Activated CD4-positive, alpha-beta T cell treated with anti-CD3 and anti-CD28 coated beads, Interleukin-2, amount 50 U/mL, for 16 hours (primary cell): ENCODE data around the gene NXPH4.

Experiments used
- DNase-seq: peaks from one replicate; pipeline ENCODE4 v3.0.0-alpha.2; 2020

The NXPH4 gene

DNA sequence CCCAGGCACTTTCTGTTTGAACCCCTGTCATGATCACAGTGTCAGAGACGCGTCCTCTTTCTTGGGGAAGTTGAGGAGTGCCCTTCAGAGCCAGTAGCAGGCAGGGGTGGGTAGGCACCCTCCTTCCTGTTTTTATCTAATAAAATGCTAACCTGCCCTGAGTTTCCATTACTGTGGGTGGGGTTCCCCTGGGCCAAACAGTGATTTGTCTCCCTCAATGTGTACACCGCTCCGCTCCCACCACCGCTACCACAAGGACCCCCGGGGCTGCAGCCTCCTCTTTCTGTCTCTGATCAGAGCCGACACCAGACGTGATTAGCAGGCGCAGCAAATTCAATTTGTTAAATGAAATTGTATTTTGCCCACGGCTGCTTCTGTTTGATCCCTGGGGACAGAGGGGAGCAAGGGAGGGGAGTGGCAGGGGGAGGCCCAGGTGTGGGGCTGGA, 18.0 kb downstream of the NXPH4 start:
- no peak for DNase-seq

DNA sequence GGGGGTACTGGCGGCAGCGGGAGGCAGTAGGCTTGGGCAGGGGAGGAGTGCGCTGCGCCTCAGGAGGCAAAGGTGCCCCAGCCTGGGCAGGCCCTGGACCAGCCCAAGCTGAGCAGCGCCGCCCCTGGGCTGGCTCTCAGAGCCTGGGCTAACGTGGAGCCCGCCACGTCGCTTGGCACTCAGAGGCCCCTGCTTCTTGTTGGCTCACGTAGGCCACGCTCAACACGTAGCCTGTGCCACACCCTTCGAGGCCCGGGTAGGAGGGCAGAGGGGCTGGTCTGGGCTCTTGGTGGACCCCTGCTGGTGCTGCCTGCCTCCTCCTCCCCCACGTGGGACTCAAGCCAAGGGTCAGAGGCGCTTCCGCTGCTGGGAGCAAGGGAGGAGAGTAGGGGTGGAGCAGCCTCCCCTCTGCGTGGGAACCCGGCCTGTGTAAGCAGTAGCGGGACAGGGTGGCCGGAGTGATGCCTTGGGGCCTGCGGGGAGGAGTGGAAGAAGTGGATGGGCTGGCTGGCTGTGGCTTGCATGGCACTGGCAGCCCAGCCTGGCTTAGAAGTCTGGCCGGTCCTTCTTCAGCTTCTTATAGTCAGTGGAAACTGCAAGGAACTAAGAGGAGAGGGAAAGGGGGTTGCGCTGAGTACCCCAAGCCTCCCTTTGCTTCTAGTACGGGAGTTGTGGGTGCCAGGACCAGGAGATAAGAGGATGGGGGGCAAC, 18.6 kb downstream of the NXPH4 start:
- DNase-seq = no peak

DNA sequence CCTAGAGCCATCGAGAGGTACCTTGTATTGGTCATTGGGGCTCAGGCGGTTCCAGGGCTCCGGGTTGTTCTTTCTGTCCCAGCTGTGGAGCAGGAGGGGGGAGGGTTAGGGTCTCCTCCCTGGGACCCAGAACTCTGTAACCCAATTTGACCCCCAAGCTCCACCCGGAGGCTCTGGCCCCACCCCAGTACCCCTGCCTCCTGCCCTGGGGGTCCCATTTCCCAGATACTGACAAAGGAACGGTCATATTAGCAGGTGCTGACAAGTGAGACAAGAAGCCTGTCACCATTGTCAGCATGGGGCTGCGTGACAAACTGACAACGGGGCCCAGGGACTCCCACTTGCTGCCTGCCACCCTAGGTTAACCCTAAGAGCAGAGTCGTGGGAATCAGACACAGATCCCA, 19.1 kb downstream of the NXPH4 start:
- no peak for DNase-seq

DNA sequence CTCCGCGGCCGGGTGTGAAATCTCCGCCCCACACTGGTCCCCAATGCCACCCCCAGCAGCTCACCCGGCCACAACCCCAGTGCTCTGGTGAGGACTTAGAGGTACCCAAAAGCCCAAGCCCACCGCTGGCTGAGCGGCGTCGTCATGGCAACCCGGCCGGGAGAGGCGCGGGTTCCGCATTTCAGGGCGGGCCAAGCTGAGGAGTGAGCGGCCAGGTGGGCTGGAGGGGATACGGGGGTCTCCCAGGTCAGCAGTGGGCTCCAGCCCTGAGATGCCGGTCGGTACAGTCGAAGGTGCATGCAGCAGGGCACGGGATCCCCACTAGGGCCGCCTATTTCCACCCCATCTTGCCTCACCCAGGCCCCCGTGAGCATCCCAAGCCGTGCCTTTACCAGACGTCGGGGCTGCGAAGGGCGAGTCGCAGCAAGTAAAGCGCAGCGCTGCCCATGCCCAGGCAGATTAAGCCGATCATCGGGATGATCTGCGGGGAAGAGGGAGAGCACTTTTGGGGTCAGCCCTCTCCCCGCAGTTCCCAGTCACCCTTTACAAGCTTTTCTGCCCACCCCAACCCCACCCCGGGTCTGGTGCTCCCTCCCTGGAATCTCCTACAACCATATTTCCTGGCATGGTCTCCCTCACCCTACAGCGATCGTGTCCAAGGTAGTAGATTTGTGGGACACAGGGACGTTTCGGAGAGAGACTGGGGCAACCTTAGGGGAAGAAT, 19.8 kb downstream of the NXPH4 start:
- DNase-seq = no peak

DNA sequence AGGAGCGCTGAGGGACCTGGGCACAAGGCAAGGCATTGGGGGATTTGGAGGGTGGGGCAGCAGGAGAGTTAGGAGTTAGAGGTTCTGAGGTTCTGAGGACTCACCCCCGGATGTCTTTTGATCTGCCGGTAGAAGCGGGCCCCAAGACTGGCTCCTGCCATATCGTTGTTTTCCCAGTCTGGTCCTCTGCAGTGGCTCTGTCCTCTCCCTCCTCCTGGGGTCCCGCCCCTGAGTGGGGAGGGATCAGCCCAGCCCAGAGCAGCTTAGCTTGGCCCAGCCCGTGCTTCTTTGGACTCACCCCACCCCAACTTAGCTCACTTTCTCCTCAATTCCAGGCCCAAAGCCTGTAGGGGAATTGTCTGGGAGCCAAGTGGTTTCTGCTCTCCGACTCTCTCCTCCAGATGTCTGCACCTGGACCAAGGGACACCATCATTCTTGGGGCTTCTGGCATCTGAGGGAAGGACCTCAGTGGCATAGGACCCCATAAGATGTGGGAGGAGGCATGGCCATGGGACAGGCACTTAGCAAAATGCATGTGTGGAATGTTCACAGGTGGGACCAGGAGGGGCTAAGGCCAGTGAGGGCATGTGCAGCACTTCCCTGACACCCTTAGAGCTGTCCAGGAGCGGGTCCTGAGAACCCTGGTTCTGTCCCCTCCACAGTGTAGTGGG, 20.5 kb downstream of the NXPH4 start:
- DNase-seq = no peak

DNA sequence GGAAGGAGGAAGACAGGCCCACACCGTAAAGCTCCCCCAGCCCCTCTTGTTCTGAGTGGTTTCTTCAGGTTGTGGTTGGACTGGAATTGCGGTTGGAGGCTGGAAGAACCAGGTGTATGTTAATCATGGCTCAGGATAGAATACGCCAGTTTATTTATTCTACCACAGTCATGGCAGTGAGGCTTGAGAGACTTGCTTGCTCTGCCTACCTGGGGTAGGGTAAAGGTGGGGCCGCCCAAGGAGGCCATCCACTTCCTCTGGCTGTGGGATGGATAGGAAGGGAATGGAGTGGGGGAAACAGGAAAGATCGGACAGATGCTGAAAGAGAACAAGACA, 21.0 kb downstream of the NXPH4 start:
- DNase-seq = no peak

DNA sequence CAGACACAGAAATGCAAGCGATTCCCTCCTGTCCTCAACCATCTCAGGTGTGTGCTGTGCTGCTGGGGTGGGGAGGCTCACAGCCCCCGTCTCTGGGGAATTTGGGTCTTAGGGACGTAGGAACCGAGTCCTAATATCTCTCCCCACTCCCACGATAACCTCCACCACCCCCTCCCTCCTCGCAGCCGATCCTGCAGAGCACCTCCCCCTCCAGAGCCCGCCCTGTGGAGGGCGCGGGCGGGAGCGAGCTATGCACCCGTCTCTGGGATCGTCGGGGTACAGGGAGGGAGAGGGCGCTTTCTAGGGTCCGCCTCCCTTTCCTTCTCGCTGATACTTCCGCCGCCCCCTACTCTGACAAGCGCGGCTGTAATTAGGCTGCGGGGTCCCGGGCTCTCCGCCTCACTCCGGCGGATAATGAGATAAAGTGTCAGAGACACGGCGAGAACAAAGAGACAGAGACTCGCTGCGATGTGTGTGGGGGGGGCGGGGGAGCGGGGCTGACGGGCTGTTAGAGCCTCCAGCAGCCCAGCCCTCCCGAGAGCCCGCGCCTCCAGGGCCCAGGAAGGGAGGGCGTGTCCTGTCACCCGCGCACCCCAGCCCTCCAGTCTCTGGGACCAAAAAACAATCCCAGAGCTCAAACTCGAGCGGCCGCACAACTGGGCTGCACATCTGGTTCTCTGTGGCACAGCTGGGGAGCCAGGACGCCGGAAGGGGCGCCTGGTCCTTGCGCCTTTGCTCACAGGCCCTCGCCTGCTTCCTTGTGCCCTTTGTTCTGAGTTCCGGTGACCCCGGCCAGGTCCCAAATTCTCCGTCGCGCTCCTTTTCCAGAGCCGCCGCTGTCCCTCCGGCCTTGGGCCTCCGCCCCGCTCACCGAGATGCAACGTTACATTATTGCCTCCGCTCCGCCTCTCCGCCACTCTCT, 21.6 kb downstream of the NXPH4 start:
- DNase-seq = peak; percentile 42

DNA sequence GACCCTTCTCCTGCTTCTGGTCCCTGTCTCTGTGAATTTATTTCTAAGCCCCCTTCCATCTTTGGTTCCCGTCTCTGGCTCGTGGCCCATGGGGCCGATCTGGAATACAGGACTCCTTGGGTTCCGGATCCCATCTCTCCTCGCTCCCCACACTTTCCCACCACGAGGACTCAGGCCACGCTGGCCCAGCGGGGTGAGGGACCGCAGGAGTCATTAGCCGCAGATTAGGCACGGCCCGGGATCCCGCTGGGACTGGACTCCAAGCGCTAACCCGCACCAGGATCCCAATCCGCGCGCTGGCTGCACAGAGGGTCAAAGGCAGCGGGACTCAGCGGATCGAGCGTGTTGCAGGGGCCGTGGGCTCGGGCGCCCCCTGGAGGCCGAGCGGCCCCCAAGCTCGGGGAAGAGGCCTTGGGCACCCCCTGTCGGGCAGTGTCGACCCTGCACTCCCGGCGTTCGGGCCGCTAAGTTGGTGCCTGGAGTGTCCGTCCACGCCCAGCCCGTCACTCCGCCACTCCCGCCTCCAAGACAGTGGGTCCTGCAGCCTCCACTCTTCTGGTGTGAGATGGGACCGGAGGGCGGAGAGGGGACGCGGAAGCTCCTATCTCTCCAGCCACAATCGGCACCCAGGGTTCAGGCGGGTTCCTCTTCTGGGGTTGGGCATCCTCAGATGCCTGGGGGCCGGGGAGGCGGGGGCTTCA, 22.4 kb downstream of the NXPH4 start:
- peak; percentile 93 for DNase-seq

DNA sequence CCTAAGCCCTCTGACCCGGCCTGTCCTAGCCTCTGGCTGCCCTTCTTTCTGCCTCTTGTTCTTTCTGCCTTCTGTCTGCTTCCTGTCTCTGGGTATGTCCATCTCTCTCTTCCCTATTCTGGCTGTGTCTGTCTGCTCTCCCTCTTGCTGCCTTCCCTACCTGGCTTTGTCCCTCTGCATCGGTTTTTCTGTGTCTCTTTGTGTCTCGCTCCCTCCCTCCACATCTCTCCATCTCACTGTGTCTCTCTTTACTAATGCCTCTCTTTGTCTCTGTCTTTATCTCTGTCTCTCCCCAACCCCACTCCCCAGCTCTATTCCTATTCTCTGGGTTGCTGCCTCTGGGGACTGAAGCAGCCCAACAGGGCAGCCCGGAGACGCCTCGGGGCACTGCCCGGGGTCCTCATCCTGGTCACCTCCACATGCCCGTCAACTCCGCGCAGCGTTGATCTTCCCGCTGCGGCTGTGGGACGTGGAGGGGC, 23.0 kb downstream of the NXPH4 start:
- DNase-seq = no peak

DNA sequence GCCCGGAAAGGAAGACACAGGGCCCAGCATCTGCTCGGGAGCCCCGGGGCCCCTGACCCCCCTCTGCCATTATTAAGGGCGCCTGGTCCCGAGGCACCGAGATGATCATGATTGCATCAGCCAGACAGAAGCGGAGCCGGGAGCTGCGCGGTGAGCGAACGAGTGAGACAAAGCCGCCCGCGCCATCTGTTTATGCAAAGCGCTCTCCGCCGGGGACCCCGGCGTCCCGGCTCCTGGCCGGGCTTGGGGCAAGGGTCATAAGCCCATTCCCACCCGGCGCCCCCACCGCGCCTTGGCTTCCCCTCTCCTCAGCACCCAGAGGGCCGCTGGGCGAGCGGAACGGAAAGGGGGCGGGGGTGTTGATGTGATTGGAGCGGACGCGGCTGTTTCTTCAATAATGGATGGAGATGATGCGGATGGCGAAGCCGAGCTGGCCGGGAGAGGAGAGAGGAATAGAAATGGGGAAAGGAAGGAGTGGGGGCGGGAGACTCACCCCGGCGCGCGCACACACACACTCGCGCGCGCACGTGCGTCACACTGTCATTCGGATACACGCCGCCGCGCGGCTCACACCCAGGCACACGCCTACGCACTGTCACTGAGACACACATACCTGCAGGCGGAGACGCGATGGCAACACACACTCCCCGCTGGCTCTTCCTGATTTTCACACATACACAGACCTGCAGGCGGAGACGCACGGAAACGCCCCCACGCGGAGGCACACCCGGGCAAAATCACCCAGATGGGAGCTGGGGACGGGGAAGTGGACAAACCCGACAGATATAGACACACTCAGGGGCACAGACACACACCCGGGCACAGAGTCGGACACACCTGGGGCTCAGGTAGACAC, 23.7 kb downstream of the NXPH4 start:
- DNase-seq = peak; percentile 85

DNA sequence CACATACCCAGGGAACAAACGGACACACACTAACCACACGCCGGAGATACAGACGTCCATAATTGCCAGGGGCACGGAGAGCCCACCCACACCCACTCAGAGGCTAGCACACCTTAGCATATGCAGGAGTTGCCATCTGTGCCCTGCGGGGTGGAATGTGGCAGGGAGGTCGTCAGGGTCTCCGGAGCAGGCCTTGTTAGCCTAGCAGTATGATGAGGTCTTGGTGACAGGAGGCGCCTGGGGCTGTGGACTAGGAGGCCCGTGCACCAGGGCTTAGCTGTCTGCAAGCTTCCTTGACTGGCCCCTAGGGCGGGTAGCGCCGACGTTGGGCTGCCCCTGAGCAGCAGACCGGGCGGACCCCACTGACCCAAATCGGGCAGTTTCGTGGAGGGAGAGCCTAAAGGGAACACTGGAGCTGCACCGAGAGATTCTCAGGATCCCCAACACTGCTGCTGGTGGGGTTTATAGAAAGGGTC, 24.4 kb downstream of the NXPH4 start:
- DNase-seq = no peak

DNA sequence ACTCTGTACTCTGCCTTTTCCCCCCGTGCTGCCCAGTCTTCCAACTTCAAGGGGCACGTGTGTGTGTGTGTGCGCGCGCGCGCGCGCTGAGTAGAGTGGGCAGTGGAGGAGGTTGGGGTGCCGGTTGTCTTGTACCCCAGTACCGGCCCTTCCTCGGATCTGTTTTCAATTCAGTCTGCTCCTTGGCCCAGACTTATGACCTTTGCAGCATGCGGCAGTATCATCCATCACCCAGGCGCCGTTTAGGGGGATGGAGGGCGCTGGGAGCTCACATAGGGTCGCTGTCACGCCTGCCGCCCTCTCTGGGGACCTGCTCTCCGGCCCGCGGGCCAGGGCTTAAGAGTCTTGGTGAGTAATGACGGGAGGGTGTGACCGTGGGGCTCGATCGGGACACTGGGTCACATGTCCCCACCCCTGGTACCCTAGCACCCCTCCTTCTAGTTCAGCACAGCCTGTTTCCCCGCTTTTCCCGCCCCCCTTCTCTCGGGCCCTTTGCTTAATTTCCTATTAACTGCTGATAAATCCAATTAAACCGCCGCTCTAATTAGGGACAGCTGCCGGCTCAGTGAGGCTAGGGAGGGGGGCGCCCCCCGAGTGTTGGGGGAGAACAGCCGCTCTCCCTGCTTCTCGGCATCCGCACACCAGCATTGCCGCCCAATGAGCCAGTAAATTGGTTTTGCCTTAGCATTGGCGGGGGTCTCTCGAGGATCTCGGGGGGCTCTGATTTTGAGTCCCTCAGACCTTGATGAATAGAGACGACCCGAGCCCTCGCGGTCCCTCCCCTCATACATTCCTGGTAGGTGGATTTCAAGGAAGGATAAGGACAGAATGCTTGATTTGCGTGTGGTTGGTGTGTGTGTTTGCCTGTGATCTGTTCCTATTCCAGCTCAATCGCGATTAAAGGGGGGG, 25.1 kb downstream of the NXPH4 start:
- no peak for DNase-seq

DNA sequence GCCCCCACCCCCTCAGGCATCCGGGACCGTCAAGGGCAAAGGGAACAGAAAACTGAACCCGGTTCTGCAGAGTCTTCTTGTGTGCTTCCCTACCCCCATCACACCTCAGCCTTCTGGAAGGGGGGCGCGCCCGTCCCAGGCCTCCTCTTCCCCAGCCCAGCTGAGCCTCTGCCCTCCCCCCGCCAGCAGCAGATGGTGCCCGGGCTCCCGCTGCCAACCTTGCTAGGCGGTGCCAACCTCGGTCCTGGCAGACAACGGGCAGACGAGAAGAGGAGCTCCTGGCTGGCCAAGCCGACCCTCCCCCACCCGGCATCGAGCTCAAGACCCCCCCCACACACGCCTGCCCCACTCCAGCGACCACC, 25.7 kb downstream of the NXPH4 start:
- DNase-seq = no peak

DNA sequence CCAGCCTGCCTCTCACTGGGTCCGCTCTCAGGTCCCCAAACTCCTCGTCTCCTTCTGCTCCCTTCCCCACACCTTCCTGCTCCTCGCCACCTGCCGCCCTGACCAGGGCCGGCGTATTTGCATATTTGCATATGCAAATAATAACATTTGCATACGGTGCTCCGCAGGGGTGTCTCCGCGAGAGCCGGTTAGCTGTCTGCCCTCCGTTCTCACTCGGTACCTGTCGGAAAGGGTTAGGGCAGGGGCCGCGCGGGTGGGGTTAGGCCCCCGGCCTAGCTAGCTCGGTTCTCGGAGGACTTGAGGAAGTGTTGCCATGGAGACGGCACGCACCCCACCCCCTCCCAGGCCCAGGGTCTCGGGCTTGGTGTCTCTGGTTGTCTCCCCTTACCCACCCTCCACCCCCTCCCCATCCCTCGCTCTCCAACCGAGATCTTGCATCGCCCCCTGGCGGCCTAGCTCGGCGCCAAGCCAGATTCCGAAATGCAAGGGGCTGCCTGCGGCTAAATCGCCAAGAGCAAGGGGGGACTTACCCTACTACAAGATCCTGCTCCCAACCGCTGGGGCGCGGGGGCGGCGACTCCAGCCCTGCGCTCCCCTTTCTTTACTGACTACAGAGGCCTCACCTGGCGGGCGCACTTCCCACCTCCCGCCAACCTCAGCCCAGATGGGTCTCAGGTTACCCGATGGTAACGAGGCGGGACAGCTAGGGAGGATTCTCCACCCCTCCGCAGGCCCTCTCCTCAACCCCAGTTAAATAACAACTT, 26.3 kb downstream of the NXPH4 start:
- DNase-seq = peak; percentile 66

DNA sequence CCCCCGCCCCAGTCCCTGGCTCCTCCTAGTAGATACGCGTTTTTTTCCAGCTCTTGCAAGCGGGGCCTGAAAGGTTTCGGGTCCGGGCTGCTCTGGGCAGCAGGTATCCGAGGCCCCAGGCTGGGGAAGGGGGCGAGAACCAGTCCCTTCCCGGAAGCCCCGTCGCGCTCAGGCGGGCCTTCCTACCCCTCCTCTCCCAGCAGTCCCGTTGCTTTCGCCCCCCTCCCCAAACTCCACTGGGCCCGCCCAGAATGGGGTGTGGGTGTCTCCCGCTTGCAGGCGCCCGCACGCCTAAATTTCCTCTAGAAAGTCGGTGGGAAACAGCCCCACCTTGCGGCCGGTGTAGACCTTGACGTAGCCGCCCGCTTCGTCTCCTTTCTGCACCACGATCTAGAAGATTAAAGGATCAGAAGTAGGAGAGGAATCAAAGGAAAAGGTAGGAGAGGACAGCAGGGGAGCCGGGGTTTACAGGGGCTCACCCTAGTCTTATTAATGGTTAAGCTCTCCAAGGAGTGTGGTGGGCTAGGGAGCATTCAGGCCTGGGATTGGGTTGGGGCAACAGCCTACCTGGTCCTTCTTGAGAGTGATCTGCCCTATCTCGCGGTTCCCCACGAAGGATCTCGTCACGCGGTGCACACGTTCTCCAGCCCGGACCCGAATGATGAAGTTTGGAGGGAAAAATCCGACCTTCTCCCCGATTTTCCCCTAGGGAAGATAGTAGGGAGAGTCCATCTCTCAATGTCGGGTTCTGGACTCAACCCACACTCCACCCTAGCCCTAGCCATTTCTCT, 27.1 kb downstream of the NXPH4 start:
- DNase-seq = peak; percentile 82

DNA sequence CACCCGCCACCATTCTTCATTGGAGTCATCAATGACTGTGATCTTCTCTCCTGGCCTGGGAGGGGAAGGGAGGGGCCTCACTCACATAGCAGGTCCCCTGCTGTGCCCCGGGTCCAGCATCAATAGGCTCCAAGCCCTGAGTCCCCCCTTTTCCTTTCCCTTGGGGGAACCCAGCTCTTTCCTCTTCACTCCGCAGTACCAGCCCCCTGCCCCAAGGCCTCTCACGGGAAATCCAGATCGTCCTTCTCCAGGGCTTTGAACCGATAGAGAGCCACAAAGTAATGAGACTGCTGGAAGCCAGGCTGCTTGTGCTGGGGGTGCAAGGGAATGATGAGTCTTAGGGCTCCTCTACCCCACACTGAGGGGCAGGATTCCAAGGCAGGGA, 27.7 kb downstream of the NXPH4 start:
- no peak for DNase-seq

DNA sequence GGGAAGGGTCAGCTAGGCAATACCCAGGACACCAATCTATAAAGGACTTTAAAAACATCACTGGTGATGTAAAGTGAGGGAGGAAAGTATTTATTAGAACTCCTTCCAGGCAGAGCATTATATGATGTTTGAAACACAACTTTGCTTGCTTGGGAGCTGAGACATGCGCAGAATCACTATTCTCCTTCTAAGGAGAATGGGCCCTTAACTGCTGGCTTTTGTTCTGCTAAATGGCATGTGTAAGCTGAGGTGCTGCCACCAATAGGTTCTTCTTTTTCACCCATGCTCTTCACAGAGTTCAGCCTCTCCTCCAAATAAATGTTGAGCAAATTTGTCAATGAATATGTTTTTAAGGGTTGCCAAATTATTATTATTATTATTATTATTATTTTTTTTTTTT, 30.4 kb downstream of the NXPH4 start:
- DNase-seq = no peak

DNA sequence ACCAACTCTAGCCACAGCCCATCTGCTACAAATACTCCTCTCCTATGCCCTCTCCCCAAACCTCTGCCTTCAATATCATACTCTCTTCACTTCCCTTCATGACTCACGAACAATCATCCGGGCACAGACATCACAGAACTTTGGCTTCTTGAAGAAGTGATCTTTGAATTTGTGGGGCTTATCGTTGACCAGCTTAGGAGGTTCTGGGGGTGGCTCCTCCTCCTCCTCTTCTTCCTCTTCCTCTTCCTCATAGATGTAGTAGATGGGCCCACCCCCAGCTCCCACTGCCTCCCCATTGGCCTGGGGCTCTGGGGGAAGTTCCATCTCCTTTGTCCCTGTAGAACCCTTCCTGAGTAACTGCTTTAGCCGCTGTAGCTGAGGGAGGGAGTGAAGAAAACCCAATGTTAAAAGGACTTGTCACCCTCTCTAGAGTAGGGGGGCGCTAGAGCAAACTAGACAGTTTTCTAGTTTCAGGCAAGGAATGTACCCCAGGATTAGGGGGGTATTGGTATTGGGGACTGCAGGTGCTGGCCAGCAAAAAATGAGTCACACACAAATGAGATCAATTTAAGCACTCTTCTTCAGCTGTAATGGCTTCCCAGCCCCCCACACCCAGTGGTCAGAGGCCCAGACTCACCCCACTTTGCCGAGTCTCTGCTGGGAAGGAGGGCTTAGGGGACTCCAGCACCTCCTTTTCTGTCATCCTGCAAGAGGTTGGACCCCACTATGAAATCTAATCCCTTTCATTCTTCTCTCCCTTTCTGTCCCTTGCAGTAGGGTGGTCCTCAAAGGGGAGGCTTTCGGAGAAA, 32.5 kb downstream of the NXPH4 start:
- DNase-seq = no peak
